ENCODE data around the gene R3HDM2.
"Not testable (repeated sequence)": the region's sequence is repeated elsewhere in the genome, so short reads cannot be mapped to it uniquely, and the experiment has no call there.

The R3HDM2 gene

GRCh38 chr12:57276935-57277563, 153.8 kb downstream of the R3HDM2 start:
- no peak for TF ChIP-seq CTCF (IDR thresholded peaks at IDR 0.05; ENCODE audit: low read depth, low read length, missing control alignments)
- H3K4me3 ChIP-seq (ENCODE audit: low read depth, low read length) = no peak overlapping the region
- DNase-seq (ENCODE audit: low read depth) = no peak

- not testable (repeated sequence) for DNase-seq (ENCODE audit: low read depth); H3K4me3 ChIP-seq (ENCODE audit: low read depth, low read length)
Observed at GRCh38 chr12:57276233-57276632, 154.6 kb downstream of the R3HDM2 start.

- no peak for TF ChIP-seq CTCF (IDR thresholded peaks at IDR 0.05; ENCODE audit: low read depth, low read length, missing control alignments)
- no peak overlapping the region for H3K4me3 ChIP-seq (ENCODE audit: low read depth, low read length)
- no peak for DNase-seq (ENCODE audit: low read depth)
Observed at GRCh38 chr12:57273516-57273915, 157.3 kb downstream of the R3HDM2 start.

DNA sequence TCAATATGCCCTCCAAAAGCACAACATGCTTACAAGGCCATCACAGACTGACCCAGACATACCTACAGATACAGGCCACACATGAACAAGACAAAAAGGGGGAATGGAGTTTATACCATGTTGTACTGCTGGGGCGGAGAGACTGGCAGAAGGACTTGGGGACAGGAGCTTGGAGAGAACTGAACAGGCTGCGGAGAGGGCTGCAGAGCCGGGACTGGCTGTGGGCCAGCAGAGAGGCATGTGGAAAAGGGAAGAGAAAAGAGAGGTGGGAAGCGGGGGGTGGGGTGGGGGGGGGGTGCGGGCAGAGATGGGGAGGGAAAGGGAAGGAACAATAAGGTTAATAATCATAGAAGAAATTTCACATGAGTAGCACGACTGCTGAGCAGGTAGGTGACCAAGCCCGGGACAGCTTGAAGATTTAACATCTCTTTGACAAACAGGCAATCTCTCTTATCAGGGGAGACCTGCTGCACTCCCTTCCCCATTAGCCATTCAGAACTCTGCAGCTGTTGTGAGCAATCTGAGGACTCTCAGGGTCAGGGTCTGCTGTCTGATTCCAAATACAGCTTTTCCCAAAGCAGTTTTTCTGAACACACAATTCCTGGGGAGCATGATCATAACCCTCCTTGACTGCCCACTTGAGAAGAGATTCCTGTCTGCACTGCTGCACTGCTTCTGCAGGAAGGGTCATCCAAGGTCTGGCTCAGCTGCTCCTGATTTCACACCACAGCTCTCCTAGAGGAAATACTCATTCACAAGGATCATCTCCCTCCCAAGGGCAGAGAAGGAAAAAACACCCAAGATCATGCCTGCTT, 158.3 kb downstream of the R3HDM2 start:
- TF ChIP-seq CTCF (IDR thresholded peaks at IDR 0.05; ENCODE audit: low read depth, low read length, missing control alignments) = no peak
- DNase-seq (ENCODE audit: low read depth) = no peak

DNA sequence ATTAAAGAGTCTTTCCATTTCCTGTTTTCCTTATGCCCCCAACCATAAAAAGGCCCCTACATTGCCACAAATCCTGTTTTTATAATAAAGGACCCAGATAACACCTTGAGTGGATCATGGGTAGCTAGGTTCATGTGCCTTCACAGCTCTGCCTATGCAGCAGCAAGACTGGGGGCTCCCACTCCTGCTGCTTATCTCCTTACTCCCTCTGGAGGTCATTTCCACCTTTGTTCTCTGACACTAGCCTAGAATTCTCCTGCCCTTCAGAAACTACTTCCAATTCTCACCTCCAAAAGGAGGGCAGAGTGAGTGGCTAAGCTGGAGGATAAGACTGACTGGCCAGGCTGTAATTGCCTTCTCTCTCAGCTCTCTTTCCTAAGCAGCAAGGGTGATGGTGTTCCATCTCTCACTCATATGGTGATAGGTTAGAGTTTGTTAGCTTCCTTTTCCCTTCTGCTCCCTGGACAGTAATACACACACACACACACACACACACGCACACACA, 159.8 kb downstream of the R3HDM2 start:
- no peak overlapping the region for H3K4me3 ChIP-seq (ENCODE audit: low read depth, low read length)
- no peak for DNase-seq (ENCODE audit: low read depth)
- TF ChIP-seq CTCF (IDR thresholded peaks at IDR 0.05; ENCODE audit: low read depth, low read length, missing control alignments) = no peak

More for the DNA sequence above, 158.3 kb downstream of the R3HDM2 start:
- no peak overlapping the region for H3K4me3 ChIP-seq (ENCODE audit: low read depth, low read length)

GRCh38 chr12:57268264-57268663, 162.6 kb downstream of the R3HDM2 start:
- no peak for TF ChIP-seq CTCF (IDR thresholded peaks at IDR 0.05; ENCODE audit: low read depth, low read length, missing control alignments)
- H3K4me3 ChIP-seq (ENCODE audit: low read depth, low read length) = no peak overlapping the region
- no peak for DNase-seq (ENCODE audit: low read depth)

GRCh38 chr12:57266681-57267080, 164.2 kb downstream of the R3HDM2 start:
- H3K4me3 ChIP-seq (ENCODE audit: low read depth, low read length) = no peak overlapping the region
- TF ChIP-seq CTCF (IDR thresholded peaks at IDR 0.05; ENCODE audit: low read depth, low read length, missing control alignments) = no peak
- no peak for DNase-seq (ENCODE audit: low read depth)
